Measurements from ENCODE around the gene TEX10. TPM values are rescaled to one million over a fixed set of nuclear protein-coding genes. Genes with fewer than 3 reads are reported as not detected.

The TEX10 gene
- total RNA-seq, 4 donors from 2014 or later, result 10.0 to 19.0 (median 13.7) TPM

- no peak for ATAC-seq
- Histone ChIP-seq H3K4me1 (no peaks in the 10 kb centered on the region), H3K9me3 (no peaks in the 10 kb centered on the region), H3K36me3 (no peaks in the 10 kb centered on the region), H3K4me3 (no peak overlapping the region), H3K27me3 (no peaks in the 10 kb centered on the region), H3K27ac (no peak overlapping the region)
- 93 to 100% methylated on average over 3 to 7 of the region's 7 CpGs for WGBS, 2 donors (ENCODE audit: low coverage in 1 of 2)
- no peak for TF ChIP-seq POLR2A (IDR thresholded peaks at IDR 0.05)
- TF ChIP-seq POLR2AphosphoS5 (IDR thresholded peaks at IDR 0.05), result no peak
- no peak for TF ChIP-seq EP300 (IDR thresholded peaks at IDR 0.05)
These were observed 17.5 kb upstream of the TEX10 start for GRCh38 chr9:100370064-100370723.

GRCh38 chr9:100368672-100369071 is 15.9 kb upstream of the TEX10 start:
- TF ChIP-seq POLR2A (IDR thresholded peaks at IDR 0.05) (no peak), EP300 (IDR thresholded peaks at IDR 0.05) (no peak), CTCF (IDR thresholded peaks at IDR 0.05) (no peak), POLR2AphosphoS5 (IDR thresholded peaks at IDR 0.05) (no peak)
- no peaks in the 10 kb centered on the region for H3K9me3 ChIP-seq
- H3K4me3 ChIP-seq, result no peak overlapping the region
- H3K27me3 ChIP-seq, result no peaks in the 10 kb centered on the region
- H3K27ac ChIP-seq, result no peak overlapping the region
- no peak for ATAC-seq
- no peaks in the 10 kb centered on the region for H3K4me1 ChIP-seq
- 80 to 92% methylated on average over 1 to 5 of the region's 9 CpGs for WGBS, 2 donors (ENCODE audit: low coverage in 1 of 2)
- H3K36me3 ChIP-seq, result no peaks in the 10 kb centered on the region

- H3K27ac ChIP-seq, result no peak overlapping the region
- no peak overlapping the region for H3K4me3 ChIP-seq
- no peaks in the 10 kb centered on the region for H3K36me3 ChIP-seq
- H3K4me1 ChIP-seq, result no peaks in the 10 kb centered on the region
- WGBS, 2 donors (ENCODE audit: low coverage in 1 of 2), result 80 to 96% methylated on average over 4 to 5 of the region's 5 CpGs
- H3K27me3 ChIP-seq, result no peaks in the 10 kb centered on the region
- H3K9me3 ChIP-seq, result no peaks in the 10 kb centered on the region
- no peak for TF ChIP-seq POLR2A (IDR thresholded peaks at IDR 0.05)
- no peak for TF ChIP-seq CTCF (IDR thresholded peaks at IDR 0.05)
- no peak for TF ChIP-seq EP300 (IDR thresholded peaks at IDR 0.05)
- TF ChIP-seq POLR2AphosphoS5 (IDR thresholded peaks at IDR 0.05), result no peak
- ATAC-seq, result no peak
These were observed 13.4 kb upstream of the TEX10 start for GRCh38 chr9:100366121-100366520.

GRCh38 chr9:100364013-100364412 is 11.3 kb upstream of the TEX10 start:
- WGBS, 2 donors (ENCODE audit: low coverage in 1 of 2), result 90 to 93% methylated on average over 7 to 8 of the region's 8 CpGs
- Histone ChIP-seq H3K27me3 (no peaks in the 10 kb centered on the region), H3K36me3 (no peaks in the 10 kb centered on the region), H3K27ac (no peak overlapping the region), H3K4me1 (no peaks in the 10 kb centered on the region), H3K9me3 (no peaks in the 10 kb centered on the region), H3K4me3 (no peak overlapping the region)
- no peak for TF ChIP-seq POLR2A (IDR thresholded peaks at IDR 0.05)
- no peak for TF ChIP-seq EP300 (IDR thresholded peaks at IDR 0.05)
- TF ChIP-seq POLR2AphosphoS5 (IDR thresholded peaks at IDR 0.05), result no peak
- TF ChIP-seq CTCF (IDR thresholded peaks at IDR 0.05), result no peak
- no peak for ATAC-seq

GRCh38 chr9:100359057-100359456 is 6.3 kb upstream of the TEX10 start:
- Histone ChIP-seq H3K36me3 (no peaks in the 10 kb centered on the region), H3K4me1 (no peaks in the 10 kb centered on the region), H3K4me3 (no peak overlapping the region), H3K27ac (no peak overlapping the region), H3K27me3 (no peaks in the 10 kb centered on the region), H3K9me3 (no peaks in the 10 kb centered on the region)
- WGBS, 2 donors (ENCODE audit: low coverage in 1 of 2), result 87 to 96% methylated on average over 3 of the region's 3 CpGs
- TF ChIP-seq POLR2A (IDR thresholded peaks at IDR 0.05) (no peak), POLR2AphosphoS5 (IDR thresholded peaks at IDR 0.05) (no peak), CTCF (IDR thresholded peaks at IDR 0.05) (no peak), EP300 (IDR thresholded peaks at IDR 0.05) (no peak)
- no peak for ATAC-seq
